HTR-8/SVneo (cell line): ENCODE data around the gene ACOX1.
"Not testable (repeated sequence)": the region's sequence is repeated elsewhere in the genome, so short reads cannot be mapped to it uniquely, and the experiment has no call there.

ENCODE experiments used
- DNase-seq: peaks from one replicate; pipeline ENCODE4 v3.0.0; 2011; ENCODE audit warnings: low spot score, mixed read lengths; ENCODE audit not compliant: insufficient read length
- FAIRE-seq: peaks from 2 replicates; lab custom pipeline; 2011; peaks lifted over from hg19 to GRCh38; lab: Jason Lieb, UNC

Gene ACOX1

GRCh38 chr17:75985986-75986385 is 7.0 kb upstream of the ACOX1 start:
- DNase-seq, result no peak
- FAIRE-seq, result no peak

- DNase-seq, result no peak
- no peak for FAIRE-seq
Observed at GRCh38 chr17:75983501-75984181, 4.7 kb upstream of the ACOX1 start.

GRCh38 chr17:75981019-75981615 is 2.2 kb upstream of the ACOX1 start:
- FAIRE-seq (no peak), DNase-seq (no peak)

GRCh38 chr17:75980188-75981018 is 1.4 kb upstream of the ACOX1 start:
- DNase-seq, result no peak
- no peak for FAIRE-seq

DNA sequence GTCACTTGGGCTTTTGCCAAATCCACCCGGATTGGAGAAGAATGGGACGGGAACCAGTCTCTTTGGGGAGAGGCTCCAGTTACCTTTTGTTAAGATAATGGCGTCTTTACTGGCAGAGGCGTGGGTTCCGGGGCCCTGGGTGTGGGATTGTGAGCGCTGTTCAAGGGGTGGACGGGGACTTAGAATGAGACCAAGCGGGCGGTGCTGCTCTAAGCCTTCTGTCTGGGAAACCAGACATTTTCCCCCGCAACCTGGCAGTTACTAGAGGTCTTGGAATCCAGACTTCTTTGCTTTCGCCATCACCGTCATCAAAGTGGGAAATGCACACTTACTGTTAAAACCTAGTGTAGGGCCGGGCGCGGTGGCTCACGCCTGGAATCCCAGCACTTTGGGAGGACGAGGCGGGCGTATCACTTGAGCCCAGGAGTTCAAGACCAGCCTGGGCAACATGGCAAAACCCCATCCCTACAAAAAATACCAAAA is 780 bp upstream of the ACOX1 start:
- no peak for FAIRE-seq
- no peak for DNase-seq

DNA sequence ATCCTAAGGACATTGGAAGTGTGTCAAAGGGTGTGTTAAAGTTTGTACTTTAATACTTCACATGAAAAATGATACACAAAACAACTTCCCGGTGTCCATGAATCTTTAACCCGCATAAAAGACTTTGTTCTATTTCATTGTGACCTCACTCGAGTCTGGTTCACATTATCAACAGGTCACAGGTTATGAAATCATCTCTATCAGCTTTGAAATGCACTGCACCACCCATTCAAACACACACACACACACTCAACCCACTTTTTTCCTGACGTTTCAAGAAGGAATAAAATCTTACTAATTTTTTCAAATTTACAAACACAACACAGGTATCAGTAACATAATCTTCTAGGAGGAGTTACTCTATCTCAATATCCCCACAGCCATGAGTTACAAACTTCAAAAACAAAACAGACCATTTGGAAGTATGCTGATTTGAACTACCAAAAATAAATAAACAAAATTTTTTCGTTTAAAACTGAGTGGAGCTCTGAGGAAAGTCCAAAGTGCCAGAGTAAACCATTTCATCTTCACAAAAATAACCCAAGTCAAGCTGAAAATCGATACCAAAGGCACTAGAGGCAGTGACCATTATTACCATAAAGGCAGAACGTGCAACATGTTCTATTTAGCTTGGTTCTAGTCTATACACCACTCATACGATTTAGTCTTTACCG is 2.7 kb downstream of the ACOX1 start:
- FAIRE-seq, result no peak
- DNase-seq, result no peak

DNA sequence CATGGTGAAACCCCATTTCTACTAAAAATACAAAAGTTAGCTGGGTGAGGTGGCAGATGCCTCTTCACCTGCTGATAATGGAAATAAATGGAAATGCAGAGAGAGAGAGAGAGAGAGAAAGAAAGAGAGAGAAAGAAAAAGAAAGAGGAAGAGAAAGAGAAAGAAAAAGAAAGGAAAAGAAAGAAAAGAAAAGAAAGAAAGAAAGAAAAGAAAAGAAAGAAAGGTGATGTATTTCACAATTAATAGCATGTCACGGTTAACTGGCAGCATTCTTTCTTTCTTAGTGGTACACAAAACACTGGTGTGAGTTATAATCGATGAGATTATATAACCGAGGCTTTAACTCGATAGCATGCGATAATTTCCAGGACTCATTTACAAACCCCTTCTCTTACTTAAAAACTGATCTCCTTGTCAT is 3.2 kb downstream of the ACOX1 start:
- no peak for FAIRE-seq
- no peak for DNase-seq

DNA sequence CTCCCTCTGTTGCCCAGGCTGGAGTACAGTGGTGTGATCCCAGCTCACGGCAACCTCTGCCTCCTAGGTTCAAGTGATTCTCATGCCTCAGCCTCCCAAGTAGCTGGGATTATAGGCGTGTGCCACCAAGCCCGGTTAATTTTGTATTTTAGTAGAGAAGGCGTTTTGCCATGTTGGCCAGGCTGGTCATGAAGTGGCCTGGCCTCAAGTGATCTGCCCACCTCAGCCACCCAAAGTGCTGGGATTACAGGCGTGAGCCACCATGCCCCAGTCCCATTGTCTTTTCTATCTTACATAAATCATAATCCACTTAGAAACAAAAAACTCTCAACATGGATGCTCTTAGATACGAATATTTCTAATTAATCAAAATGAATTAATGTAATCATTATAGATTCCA is 3.8 kb downstream of the ACOX1 start:
- not testable (repeated sequence) for FAIRE-seq

GRCh38 chr17:75970626-75971025 is 8.3 kb downstream of the ACOX1 start:
- FAIRE-seq, result no peak
- no peak for DNase-seq

More for the DNA sequence above, 3.8 kb downstream of the ACOX1 start:
- not testable (repeated sequence) for DNase-seq

- DNase-seq (no peak), FAIRE-seq (no peak)
Observed at GRCh38 chr17:75970011-75970523, 8.9 kb downstream of the ACOX1 start.

- not testable (repeated sequence) for FAIRE-seq, DNase-seq
Observed at GRCh38 chr17:75969044-75969443, 9.9 kb downstream of the ACOX1 start.

DNA sequence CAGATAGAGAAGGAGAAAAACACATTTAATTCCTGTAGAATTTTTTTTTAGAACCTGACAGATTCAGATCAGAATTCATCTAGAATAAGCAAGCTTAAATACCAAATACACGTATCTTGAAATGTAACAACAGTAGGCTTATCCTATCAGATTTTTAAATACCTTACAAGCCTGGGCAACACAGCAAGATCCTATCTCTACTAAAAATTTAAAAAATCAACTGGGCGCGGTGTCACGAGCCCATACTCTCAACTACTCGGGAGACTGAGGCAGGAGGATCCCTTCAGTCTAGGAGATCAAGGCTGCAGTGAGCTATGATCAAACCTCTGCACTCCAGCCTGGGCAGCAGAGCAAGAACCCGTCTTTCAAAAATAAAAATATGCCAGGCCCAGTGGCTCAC is 13.5 kb downstream of the ACOX1 start:
- FAIRE-seq (no peak), DNase-seq (no peak)

DNA sequence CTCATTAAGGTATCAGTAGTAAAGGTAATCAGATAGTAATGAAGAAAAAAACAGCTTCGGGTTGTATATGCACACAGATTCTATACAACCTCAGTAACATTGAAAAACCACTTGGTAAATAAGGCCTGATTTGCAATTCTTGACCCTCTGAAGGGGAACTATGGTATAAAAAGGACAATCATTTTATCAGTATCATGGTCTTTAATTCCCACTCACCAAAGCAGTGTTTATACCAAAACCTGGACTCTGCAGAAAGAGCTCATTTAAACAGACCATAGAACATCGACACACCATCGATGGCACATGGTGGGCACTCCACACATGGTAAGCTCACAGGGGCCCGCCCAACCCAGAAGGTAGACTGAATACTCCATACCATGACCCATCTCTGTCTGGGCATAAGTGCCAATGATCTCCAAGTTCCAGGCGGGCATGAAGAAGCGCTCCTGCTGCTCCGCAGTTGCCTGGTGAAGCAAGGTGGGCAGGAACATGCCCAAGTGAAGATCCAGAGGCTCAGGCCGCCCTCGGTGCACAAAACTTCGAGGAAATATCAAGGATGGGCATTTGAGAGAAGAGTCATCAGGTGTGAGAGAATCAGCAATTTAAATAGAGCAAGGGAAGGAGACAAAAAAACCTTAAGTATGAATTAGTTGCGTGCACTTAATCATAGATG is 19.0 kb downstream of the ACOX1 start:
- FAIRE-seq, result no peak
- DNase-seq, result no peak

GRCh38 chr17:75959051-75959838 is 19.7 kb downstream of the ACOX1 start:
- no peak for DNase-seq
- no peak for FAIRE-seq

- DNase-seq (no peak), FAIRE-seq (no peak)
Observed at GRCh38 chr17:75950855-75951554, 28.0 kb downstream of the ACOX1 start.

DNA sequence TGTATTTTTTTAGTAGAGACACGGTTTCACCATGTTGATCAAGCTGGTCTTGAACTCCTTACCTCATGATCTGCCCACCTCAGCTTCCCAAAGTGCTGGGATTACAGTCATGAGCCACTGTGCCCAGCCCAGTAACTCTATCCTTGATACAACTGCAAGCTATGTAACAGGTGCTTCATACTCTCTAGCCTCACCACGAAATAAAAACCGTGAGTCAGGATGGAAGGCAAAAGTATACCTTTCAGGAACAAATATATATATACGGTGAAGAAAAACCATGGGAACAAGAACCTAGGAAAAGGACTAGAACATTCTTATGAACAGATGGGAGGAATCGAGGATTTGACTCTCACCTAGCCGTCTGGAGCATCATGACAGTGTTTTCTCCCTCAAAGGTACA is 28.5 kb downstream of the ACOX1 start:
- DNase-seq (no peak), FAIRE-seq (no peak)

- no peak for FAIRE-seq
- no peak for DNase-seq
Observed at GRCh38 chr17:75945211-75945610, 33.8 kb downstream of the ACOX1 start.

DNA sequence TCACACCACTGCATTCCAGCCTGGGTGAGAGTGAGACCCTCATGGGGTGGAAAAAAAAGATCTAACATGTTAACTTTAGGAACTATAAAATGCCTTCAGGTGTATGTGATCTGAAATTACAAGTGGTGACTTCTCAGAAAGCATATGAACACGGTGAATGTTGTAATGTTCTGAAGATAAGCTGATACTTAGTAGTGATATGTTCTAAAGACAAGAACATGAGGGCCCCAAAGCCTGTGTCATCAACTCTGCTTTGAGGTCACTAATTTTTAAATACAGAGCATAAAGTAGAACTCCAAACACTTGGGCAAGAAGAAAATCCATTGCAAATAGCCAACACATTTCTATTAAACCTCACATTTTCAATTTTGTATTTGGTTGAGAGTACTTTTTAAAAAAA is 35.5 kb downstream of the ACOX1 start:
- no peak for FAIRE-seq
- DNase-seq, result no peak
